HCT116 (cell line): ENCODE data around the gene STK24.

Source experiments
- CTCF ChIP-seq, 3 experiments: fragments of 200-600 bp in 1 of 3; sonication (generic) in 1 of 3; IDR thresholded peaks in 2 of 3; conservative IDR thresholded peaks in 1 of 3; 2 replicates each; pipeline ENCODE4 v1.5.1; 2012 to 2017; ENCODE audit warnings: low read depth in 2 of 3, low read length in 2 of 3, antibody characterized with exemption in 1 of 3, borderline replicate concordance in 1 of 3, control low read depth in 1 of 3, mild to moderate bottlenecking in 1 of 3, mixed read lengths in 1 of 3, mixed run types in 1 of 3, moderate library complexity in 1 of 3; ENCODE audit not compliant: insufficient read depth in 1 of 3
- EGR1 ChIP-seq: IDR thresholded peaks from 2 replicates; pipeline ENCODE4 v1.6.1; 2012; ENCODE audit warnings: low read depth
- EZH2 ChIP-seq: fragments of 200-600 bp; sonication (generic); IDR thresholded peaks from 2 replicates; pipeline ENCODE4 v1.6.1; 2017; ENCODE audit warnings: antibody characterized with exemption, mixed run types
- EZH2phosphoT487 ChIP-seq: fragments of 200-600 bp; IDR thresholded peaks from 2 replicates; pipeline ENCODE4 v1.6.1; 2018; ENCODE audit warnings: antibody characterized with exemption, borderline replicate concordance
- MAX ChIP-seq: IDR thresholded peaks from 2 replicates; pipeline ENCODE4 v1.6.1; 2012
- POLR2A ChIP-seq: IDR thresholded peaks from 2 replicates; pipeline ENCODE4 v1.7.0; 2011; ENCODE audit warnings: borderline replicate concordance; ENCODE audit not compliant: insufficient read depth, insufficient read length; ENCODE audit errors: extremely low read depth
- POLR2AphosphoS5 ChIP-seq: IDR thresholded peaks from 2 replicates; pipeline ENCODE4 v1.6.1; 2011; ENCODE audit warnings: mild to moderate bottlenecking, low read depth, low read length, moderate library complexity
- RAD21 ChIP-seq: IDR thresholded peaks from 2 replicates; pipeline ENCODE4 v1.6.1; 2012; ENCODE audit warnings: low read depth, mild to moderate bottlenecking
- SRF ChIP-seq: IDR thresholded peaks from 2 replicates; pipeline ENCODE4 v1.6.1; 2012; ENCODE audit warnings: low read depth
- YY1 ChIP-seq: IDR thresholded peaks from 2 replicates; pipeline ENCODE4 v1.6.1; 2011; ENCODE audit warnings: low read length, low read depth, moderate library complexity, mild to moderate bottlenecking; ENCODE audit not compliant: insufficient replicate concordance; ENCODE audit errors: extremely low read depth
- ZNF274 ChIP-seq: fragments of 200-500 bp; sonication (Bioruptor generic); IDR thresholded peaks from 2 replicates; pipeline ENCODE4 v1.6.1; 2014; ENCODE audit warnings: mild to moderate bottlenecking, low read depth, low read length, inconsistent platforms

DNA sequence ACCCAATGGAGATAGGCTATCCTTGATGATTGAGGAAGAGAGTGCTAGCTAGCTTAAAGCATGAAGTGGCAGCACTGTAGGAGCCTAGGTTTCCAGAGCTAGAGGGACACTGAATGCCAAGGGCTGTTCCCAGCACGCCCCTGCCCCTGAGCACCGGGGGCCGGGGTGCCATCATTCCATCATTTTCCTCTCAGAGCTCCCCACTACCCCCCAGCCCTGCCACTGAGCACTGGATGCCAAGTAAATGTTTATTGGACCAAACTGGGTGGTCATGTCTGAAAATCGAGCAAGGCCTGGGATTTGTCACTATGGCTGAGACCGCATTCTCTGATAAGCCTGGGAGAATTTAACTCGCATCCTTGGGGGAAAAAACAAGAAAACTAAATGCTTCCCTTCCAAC lies 142.8 kb downstream of the STK24 start:
- TF ChIP-seq YY1 (no peak), ZNF274 (no peak), EZH2phosphoT487 (no peak), CTCF (IDR thresholded peaks at IDR 0.05 in 2 of 3, conservative IDR thresholded peaks at IDR 0.05 in 1 of 3; ENCODE audit: borderline replicate concordance in 1 of 3, insufficient read depth in 1 of 3, low read depth in 2 of 3, low read length in 2 of 3) (no peak), POLR2A (no peak), SRF (no peak), EGR1 (no peak), POLR2AphosphoS5 (no peak), EZH2 (no peak), MAX (no peak), RAD21 (no peak)
